MM.1S (cell line): ENCODE results near the gene TWF2.

Source experiments
- EZH2 ChIP-seq: fragments of 300-600 bp; sonication (generic); optimal IDR thresholded peaks from 2 replicates; pipeline ENCODE3; 2017; ENCODE audit warnings: low read depth, mild to moderate bottlenecking, antibody characterized with exemption, low read length, mixed read lengths
- TF ChIP-seq, protein P1 (sequence below): fragments of 300-600 bp; sonication (generic); IDR thresholded peaks from 2 replicates; pipeline ENCODE4 v1.5.1; 2016; ENCODE audit warnings: antibody characterized with exemption, low read length, mixed read lengths

- TF ChIP-seq, protein P1, sequence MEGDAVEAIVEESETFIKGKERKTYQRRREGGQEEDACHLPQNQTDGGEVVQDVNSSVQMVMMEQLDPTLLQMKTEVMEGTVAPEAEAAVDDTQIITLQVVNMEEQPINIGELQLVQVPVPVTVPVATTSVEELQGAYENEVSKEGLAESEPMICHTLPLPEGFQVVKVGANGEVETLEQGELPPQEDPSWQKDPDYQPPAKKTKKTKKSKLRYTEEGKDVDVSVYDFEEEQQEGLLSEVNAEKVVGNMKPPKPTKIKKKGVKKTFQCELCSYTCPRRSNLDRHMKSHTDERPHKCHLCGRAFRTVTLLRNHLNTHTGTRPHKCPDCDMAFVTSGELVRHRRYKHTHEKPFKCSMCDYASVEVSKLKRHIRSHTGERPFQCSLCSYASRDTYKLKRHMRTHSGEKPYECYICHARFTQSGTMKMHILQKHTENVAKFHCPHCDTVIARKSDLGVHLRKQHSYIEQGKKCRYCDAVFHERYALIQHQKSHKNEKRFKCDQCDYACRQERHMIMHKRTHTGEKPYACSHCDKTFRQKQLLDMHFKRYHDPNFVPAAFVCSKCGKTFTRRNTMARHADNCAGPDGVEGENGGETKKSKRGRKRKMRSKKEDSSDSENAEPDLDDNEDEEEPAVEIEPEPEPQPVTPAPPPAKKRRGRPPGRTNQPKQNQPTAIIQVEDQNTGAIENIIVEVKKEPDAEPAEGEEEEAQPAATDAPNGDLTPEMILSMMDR = no peak
- no peak for TF ChIP-seq EZH2
Observed at GRCh38 chr3:52228266-52228665, 10.7 kb downstream of the TWF2 start.
